ENCODE results near the gene FRAS1. TPM values are rescaled to one million over a fixed set of nuclear protein-coding genes. Genes with fewer than 3 reads are reported as not detected.

Gene FRAS1
- total RNA-seq, 1 experiment from 2014 or later: 0.23 TPM

DNA sequence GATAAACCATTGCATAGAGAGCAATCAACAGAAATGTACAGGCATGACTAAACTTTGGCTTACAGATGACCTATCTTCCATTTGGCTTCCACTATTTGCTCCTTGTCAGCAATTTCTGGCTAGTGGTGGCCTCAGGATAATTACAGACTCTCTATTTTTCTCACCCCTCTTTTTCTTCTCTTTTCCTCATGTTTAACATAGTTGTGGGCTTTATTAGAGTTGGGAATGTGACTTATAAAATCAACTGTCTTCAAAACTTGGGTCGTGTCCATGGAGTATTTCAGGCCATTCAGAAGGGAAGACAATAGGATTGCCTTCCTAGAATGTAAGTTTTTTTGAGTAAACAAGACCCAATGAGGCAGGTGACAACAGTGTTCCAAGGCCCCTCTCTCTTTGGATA lies 236.2 kb downstream of the FRAS1 start:
- POLR2A ChIA-PET: no interaction called here
- TF ChIP-seq SIN3A (IDR thresholded peaks at IDR 0.05; ENCODE audit: borderline replicate concordance, insufficient read depth, low read depth, low read length): no peak
- no peak for TF ChIP-seq TCF7L2 (IDR thresholded peaks at IDR 0.05; ENCODE audit: low read depth, low read length)
- TF ChIP-seq, protein P1, sequence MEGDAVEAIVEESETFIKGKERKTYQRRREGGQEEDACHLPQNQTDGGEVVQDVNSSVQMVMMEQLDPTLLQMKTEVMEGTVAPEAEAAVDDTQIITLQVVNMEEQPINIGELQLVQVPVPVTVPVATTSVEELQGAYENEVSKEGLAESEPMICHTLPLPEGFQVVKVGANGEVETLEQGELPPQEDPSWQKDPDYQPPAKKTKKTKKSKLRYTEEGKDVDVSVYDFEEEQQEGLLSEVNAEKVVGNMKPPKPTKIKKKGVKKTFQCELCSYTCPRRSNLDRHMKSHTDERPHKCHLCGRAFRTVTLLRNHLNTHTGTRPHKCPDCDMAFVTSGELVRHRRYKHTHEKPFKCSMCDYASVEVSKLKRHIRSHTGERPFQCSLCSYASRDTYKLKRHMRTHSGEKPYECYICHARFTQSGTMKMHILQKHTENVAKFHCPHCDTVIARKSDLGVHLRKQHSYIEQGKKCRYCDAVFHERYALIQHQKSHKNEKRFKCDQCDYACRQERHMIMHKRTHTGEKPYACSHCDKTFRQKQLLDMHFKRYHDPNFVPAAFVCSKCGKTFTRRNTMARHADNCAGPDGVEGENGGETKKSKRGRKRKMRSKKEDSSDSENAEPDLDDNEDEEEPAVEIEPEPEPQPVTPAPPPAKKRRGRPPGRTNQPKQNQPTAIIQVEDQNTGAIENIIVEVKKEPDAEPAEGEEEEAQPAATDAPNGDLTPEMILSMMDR (IDR thresholded peaks at IDR 0.05): no peak
- no peak for TF ChIP-seq POLR2AphosphoS5 (IDR thresholded peaks at IDR 0.05; ENCODE audit: low read depth, low read length)
- TF ChIP-seq, protein P2, sequence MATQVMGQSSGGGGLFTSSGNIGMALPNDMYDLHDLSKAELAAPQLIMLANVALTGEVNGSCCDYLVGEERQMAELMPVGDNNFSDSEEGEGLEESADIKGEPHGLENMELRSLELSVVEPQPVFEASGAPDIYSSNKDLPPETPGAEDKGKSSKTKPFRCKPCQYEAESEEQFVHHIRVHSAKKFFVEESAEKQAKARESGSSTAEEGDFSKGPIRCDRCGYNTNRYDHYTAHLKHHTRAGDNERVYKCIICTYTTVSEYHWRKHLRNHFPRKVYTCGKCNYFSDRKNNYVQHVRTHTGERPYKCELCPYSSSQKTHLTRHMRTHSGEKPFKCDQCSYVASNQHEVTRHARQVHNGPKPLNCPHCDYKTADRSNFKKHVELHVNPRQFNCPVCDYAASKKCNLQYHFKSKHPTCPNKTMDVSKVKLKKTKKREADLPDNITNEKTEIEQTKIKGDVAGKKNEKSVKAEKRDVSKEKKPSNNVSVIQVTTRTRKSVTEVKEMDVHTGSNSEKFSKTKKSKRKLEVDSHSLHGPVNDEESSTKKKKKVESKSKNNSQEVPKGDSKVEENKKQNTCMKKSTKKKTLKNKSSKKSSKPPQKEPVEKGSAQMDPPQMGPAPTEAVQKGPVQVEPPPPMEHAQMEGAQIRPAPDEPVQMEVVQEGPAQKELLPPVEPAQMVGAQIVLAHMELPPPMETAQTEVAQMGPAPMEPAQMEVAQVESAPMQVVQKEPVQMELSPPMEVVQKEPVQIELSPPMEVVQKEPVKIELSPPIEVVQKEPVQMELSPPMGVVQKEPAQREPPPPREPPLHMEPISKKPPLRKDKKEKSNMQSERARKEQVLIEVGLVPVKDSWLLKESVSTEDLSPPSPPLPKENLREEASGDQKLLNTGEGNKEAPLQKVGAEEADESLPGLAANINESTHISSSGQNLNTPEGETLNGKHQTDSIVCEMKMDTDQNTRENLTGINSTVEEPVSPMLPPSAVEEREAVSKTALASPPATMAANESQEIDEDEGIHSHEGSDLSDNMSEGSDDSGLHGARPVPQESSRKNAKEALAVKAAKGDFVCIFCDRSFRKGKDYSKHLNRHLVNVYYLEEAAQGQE (IDR thresholded peaks at IDR 0.05; ENCODE audit: insufficient read depth in 1 of 2, low read depth in 2 of 2, low read length in 1 of 2): no peak
- BruUV-seq (replicated peaks): no TSS peak
- DNase-seq (ENCODE audit: low read depth, low spot score): no peak
- Histone ChIP-seq H3K4me1 (ENCODE audit: control insufficient read depth, insufficient read depth, low read length) (no peaks in the 10 kb centered on the region), H3K27me3 (ENCODE audit: control insufficient read depth, insufficient read depth, low read length) (no peaks in the 10 kb centered on the region), H3K36me3 (ENCODE audit: control insufficient read depth, insufficient read depth, low read length) (no peaks in the 10 kb centered on the region), H3K4me3 (ENCODE audit: low read depth in 2 of 2, low read length in 2 of 2) (no peak overlapping the region), H3K27ac (ENCODE audit: low read length) (no peak overlapping the region), H3K9me3 (ENCODE audit: control insufficient read depth, insufficient read depth, low read depth, low read length) (no peaks in the 10 kb centered on the region)
- intact Hi-C loops (cut with micrococcal nuclease; ENCODE audit: unreplicated experiment) (no loop called here), in situ Hi-C loops (cut with HindIII; ENCODE audit: low pct_unique_long_range_greater_than_20kb, low sequenced_read_pairs) (no loop called here)
- CTCF ChIA-PET: no interaction called here
- ATAC-seq: no peak

DNA sequence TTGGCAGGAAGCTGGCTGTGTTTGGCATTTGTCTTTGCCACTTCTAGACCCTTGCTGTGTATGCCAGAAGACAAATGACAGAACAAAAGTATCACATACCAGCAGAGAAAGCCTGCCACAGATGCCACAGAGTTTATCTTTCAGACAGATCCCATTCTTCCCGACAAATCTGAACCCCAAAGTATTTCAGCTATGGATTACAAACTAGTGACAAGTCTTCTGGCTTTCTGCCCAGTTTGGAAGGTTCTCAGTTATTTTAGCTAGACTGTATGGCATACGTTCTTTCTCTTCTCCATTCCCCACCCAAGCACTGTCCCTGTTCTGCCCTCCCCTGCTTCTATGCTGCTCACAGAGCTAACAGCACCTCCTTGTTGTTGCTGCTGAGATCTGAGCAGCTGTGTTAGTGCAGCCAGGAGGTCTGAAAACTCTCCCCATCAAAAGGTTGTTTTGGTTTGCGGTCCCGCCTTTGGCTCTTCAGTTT lies 236.7 kb downstream of the FRAS1 start:
- DNase-seq (ENCODE audit: low read depth, low spot score) (no peak), ATAC-seq (no peak)
- intact Hi-C loops (cut with micrococcal nuclease; ENCODE audit: unreplicated experiment) (no loop called here), in situ Hi-C loops (cut with HindIII; ENCODE audit: low pct_unique_long_range_greater_than_20kb, low sequenced_read_pairs) (no loop called here)
- Histone ChIP-seq H3K4me3 (ENCODE audit: low read depth in 2 of 2, low read length in 2 of 2) (no peak overlapping the region), H3K4me1 (ENCODE audit: control insufficient read depth, insufficient read depth, low read length) (no peaks in the 10 kb centered on the region), H3K27ac (ENCODE audit: low read length) (no peak overlapping the region), H3K9me3 (ENCODE audit: control insufficient read depth, insufficient read depth, low read depth, low read length) (no peaks in the 10 kb centered on the region), H3K36me3 (ENCODE audit: control insufficient read depth, insufficient read depth, low read length) (no peaks in the 10 kb centered on the region), H3K27me3 (ENCODE audit: control insufficient read depth, insufficient read depth, low read length) (no peaks in the 10 kb centered on the region)
- ChIA-PET POLR2A (no interaction called here), CTCF (no interaction called here)
- no TSS peak for BruUV-seq (replicated peaks)
- TF ChIP-seq SIN3A (IDR thresholded peaks at IDR 0.05; ENCODE audit: borderline replicate concordance, insufficient read depth, low read depth, low read length) (no peak), TCF7L2 (IDR thresholded peaks at IDR 0.05; ENCODE audit: low read depth, low read length) (no peak), POLR2AphosphoS5 (IDR thresholded peaks at IDR 0.05; ENCODE audit: low read depth, low read length) (no peak)
- TF ChIP-seq, protein P1 (IDR thresholded peaks at IDR 0.05): no peak
- TF ChIP-seq, protein P2 (IDR thresholded peaks at IDR 0.05; ENCODE audit: insufficient read depth in 1 of 2, low read depth in 2 of 2, low read length in 1 of 2): no peak

Measured in Panc1 (cell line).